RWPE1 (cell line): ENCODE results near the gene TSEN15.
"Not testable (repeated sequence)": the region's sequence is repeated elsewhere in the genome, so short reads cannot be mapped to it uniquely, and the experiment has no call there.

Experiments used
- CTCF ChIA-PET: fragments of 350-600 bp; sonication (Branson Sonifier 250); formaldehyde crosslinking; extraction: SDS; loops from one replicate; lab custom pipeline; 2021; lab: Yijun Ruan, JAX
- POLR2A ChIA-PET: fragments of 400-600 bp; formaldehyde crosslinking; extraction: SDS; loops from one replicate; lab custom pipeline; 2020; ENCODE audit warnings: antibody characterized with exemption; ENCODE audit not compliant: low non-redundant PET; lab: Yijun Ruan, JAX
- DNase-seq: peaks from one replicate; pipeline ENCODE4 v3.0.0; 2012; ENCODE audit warnings: low spot score
- H3K27ac ChIP-seq: fragments of 450-650 bp; 2 replicates; pipeline ENCODE4 v1.5.1; 2017
- TF ChIP-seq, protein P1 (sequence below): fragments of 450-650 bp; conservative IDR thresholded peaks from 2 replicates; pipeline ENCODE4 v1.5.1; 2017; ENCODE audit warnings: low read depth, mild to moderate bottlenecking

The TSEN15 gene

DNA sequence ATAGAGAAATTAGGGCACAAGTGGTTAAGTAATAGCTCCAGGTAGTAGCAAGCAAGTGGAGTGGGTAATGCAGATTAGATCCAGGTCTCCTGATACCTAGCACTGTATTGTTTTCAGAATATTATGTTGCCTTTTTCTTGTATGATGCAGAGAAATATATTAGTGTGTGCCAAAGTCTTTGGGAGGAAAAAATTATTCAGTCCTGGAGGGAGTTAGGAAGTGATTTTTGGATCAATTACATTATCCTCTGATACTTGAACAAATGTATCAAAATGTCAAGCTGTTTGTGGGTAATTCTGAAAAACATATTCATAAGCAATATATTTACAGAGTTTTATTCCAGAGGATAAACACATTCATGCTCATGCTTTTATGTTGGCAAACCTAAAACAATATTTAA, 28.8 kb downstream of the TSEN15 start:
- DNase-seq, result no peak
- no peak overlapping the region for H3K27ac ChIP-seq
- CTCF ChIA-PET, result interaction anchor here (0.5 kb wide), 2 partner anchors 612 to 1393 kb away, joined by 3 read pairs; no protein-coding TSS in a partner anchor
- TF ChIP-seq, protein P1, sequence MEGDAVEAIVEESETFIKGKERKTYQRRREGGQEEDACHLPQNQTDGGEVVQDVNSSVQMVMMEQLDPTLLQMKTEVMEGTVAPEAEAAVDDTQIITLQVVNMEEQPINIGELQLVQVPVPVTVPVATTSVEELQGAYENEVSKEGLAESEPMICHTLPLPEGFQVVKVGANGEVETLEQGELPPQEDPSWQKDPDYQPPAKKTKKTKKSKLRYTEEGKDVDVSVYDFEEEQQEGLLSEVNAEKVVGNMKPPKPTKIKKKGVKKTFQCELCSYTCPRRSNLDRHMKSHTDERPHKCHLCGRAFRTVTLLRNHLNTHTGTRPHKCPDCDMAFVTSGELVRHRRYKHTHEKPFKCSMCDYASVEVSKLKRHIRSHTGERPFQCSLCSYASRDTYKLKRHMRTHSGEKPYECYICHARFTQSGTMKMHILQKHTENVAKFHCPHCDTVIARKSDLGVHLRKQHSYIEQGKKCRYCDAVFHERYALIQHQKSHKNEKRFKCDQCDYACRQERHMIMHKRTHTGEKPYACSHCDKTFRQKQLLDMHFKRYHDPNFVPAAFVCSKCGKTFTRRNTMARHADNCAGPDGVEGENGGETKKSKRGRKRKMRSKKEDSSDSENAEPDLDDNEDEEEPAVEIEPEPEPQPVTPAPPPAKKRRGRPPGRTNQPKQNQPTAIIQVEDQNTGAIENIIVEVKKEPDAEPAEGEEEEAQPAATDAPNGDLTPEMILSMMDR, result no peak
- POLR2A ChIA-PET, result no interaction called here

DNA sequence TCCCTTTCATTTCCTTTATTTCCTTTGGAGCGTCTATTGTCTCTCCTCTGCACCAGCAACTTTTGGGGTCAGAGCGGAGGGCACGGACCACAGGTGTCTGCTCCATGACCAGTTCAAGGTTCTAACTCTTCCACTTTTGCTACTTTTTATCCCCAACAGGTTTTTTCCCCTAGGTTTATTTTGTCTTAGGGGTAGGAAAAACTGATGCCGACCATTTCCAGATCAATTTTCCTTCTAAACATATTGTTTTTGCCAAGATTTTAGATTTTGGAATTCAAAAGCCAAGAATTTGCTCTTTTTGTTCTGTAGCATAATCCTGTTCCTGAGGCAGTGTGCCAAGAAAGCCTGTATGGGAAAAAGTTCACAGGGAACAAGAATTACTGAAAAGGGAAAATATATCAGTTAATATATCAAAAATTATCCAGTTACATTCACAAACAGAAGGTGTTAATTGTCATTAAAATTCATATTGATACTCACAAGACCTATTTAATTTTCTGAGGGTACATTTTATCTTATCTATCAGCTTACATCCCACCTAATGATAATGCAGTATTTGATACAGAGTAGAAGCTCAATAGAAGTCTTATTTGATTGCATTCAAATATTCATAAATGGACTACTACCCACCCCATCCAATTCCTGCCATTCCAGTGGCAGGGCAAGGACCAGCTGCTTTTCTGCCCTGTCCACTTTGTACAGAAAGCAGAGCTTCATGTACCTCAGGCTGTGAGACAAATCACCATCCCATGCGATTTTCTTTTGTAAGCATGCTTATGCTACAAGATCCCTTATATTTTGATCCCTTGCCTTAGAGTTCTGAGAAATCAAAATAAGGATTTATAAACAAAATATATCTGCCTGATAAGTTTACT, 31.2 kb downstream of the TSEN15 start:
- CTCF ChIA-PET, result interaction anchor here (0.7 to 1.4 kb wide), 2 partner anchors 140 to 206 kb away, joined by 3 to 4 read pairs; no protein-coding TSS in a partner anchor
- no peak overlapping the region for H3K27ac ChIP-seq
- POLR2A ChIA-PET, result no interaction called here
- no peak for DNase-seq
- TF ChIP-seq, protein P1, result no peak

DNA sequence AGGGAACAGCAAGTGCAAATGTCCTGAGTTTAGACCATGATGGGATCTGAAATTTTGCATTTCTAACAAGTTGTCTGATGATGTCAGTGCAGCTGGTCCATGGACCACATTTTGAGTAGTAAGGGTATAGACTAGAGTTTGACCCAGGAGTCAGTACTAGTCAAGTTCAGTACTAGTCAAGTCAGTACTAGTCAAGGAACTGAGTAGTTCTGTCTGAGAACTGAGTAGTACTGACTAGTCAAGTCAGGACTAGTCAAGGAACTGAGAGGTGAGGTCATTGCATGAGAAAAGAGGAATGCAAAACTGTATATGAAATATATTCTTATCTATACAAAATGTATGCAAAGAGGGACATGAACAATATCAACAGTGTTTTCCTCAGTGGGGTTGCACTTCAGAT, 34.1 kb downstream of the TSEN15 start:
- no peak overlapping the region for H3K27ac ChIP-seq
- POLR2A ChIA-PET, result interaction anchor here (0.6 kb wide), 1 partner anchor 26 kb away, joined by 4 read pairs; no protein-coding TSS in a partner anchor
- CTCF ChIA-PET, result no interaction called here
- DNase-seq, result no peak
- TF ChIP-seq, protein P1, result no peak

DNA sequence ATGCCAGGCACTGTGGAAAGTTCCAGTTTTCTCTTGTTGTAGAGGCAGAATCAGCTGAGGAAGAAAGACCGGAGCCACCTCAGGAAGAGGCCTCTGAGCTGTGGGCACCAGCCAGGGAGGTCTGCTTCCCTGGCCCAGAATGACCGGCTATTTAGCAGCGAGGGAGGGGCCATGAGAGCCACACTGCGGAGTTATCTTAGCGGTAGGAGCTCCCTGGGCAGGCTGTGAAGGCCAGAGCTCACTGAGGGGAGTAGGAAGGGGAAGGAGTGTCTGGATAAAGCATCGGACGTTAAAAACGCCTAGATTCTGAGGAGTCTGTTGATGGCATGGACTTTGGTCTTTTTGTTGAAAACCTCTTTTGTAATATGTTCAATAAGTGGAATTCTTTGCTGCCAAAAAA, 36.5 kb downstream of the TSEN15 start:
- ChIA-PET POLR2A (no interaction called here), CTCF (no interaction called here)
- no peak overlapping the region for H3K27ac ChIP-seq
- DNase-seq, result no peak
- TF ChIP-seq, protein P1, result no peak

DNA sequence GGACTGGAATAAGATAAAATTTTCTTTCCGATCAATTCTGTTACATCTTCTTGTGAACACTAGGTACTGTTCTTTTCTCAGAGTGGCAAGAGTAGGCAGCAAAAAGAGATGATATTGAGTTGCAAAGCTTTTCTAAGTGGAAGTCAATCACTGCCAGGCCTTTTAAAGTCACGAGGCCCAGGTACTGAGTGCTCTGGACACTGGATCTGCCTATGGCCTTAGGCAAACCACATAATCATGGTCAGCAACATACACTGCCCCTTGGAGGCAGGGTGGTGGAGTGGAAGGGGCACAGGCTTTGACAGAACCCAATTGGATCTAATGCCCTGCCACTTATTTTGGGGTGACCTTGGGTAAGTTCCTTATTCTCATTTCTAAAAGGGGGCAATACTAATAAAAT, 41.5 kb downstream of the TSEN15 start:
- H3K27ac ChIP-seq, result no peak overlapping the region
- TF ChIP-seq, protein P1, result no peak
- CTCF ChIA-PET, result no interaction called here
- DNase-seq, result no peak
- POLR2A ChIA-PET, result no interaction called here

DNA sequence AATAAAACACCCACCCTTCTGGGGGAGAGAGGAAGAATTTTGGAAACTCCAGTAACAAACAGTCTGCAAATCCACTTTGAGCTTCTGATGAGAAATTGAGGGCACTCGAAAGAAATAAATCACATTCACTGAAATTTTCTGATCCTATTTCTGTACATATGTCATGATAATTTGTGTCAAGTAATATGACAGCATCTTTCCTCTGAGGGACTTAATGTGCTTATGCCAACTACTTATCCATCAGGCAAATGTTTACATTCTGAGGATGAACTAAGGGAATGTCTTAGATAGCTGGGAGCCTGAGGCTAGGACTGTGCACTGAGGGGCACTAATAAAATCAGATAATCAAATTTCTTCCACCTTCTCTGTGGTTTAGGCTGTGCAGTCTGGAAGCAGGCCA, 44.5 kb downstream of the TSEN15 start:
- DNase-seq, result no peak
- TF ChIP-seq, protein P1, result no peak
- H3K27ac ChIP-seq, result no peak overlapping the region
- ChIA-PET POLR2A (no interaction called here), CTCF (no interaction called here)

DNA sequence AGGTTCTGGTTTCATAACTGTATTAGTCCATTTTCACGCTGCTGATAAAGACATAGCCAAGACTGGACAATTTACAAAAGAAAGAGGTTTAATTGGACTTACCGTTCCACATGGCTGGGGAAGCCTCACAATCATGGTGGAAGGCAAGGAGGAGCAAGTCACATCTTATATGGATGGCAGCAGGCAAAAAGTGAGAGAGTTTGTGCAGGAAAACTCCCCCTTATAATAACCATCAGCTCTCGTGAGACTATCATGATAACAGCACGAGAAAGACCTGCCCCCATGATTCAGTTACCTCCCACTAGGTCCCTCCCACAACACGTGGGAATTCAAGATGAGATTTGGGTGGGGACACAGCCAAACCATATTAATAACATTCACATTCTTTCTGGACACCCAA, 45.0 kb downstream of the TSEN15 start:
- CTCF ChIA-PET, POLR2A ChIA-PET, H3K27ac ChIP-seq, DNase-seq: not testable (repeated sequence)
